ENCODE data around the gene FUT7. TPM values are rescaled to one million over a fixed set of nuclear protein-coding genes. Genes with fewer than 3 reads are reported as not detected.

FUT7 gene
- total RNA-seq (2021; ENCODE audit: unreplicated experiment) (not detected), Bru-seq, nascent RNA (not detected), BruChase-seq, experiment 1, labeled RNA remaining after a 6-hour chase (percentile 31 among the genes with signal in this experiment), BruChase-seq, experiment 2, labeled RNA remaining after a 2-hour chase (percentile 23 among the genes with signal in this experiment)
- polyA plus RNA-seq (2012), result not detected in 2 replicates
- long read RNA-seq, result 0 reads

- no peak within 1 kb of the TSS for H3K9ac ChIP-seq (ENCODE audit: low read length)
- no peaks in the 10 kb centered on the region for H3K36me3 ChIP-seq (ENCODE audit: control insufficient read depth in 1 of 2, insufficient read depth in 2 of 2, low read length in 2 of 2)
- no peak within 1 kb of the TSS for H3K4me3 ChIP-seq (replicated peaks in 1 of 2; ENCODE audit: low read depth in 1 of 2, low read length in 2 of 2)
- CTCF ChIA-PET, result interaction anchor here (0.8 kb wide), 2 partner anchors 84 to 190 kb away, joined by 3 to 4 read pairs; partner anchors contain the start of gene AJM1
- TF ChIP-seq POLR2AphosphoS5 (IDR thresholded peaks at IDR 0.05; ENCODE audit: low read depth, low read length) (no peak), ZNF274 (IDR thresholded peaks at IDR 0.05; ENCODE audit: low read depth, low read length) (no peak), REST (IDR thresholded peaks at IDR 0.05; ENCODE audit: low read depth) (no peak), ELF1 (IDR thresholded peaks at IDR 0.05; ENCODE audit: borderline replicate concordance, low read depth) (no peak), TCF7L2 (IDR thresholded peaks at IDR 0.05; ENCODE audit: borderline replicate concordance, extremely low read depth, insufficient read depth, insufficient read length) (no peak), CBX3 (IDR thresholded peaks at IDR 0.05; ENCODE audit: low read depth) (no peak), EGR1 (IDR thresholded peaks at IDR 0.05; ENCODE audit: low read depth) (no peak), EZH2phosphoT487 (IDR thresholded peaks at IDR 0.05; ENCODE audit: borderline replicate concordance) (no peak), SIN3A (IDR thresholded peaks at IDR 0.05; ENCODE audit: low read depth) (no peak), CEBPB (IDR thresholded peaks at IDR 0.05; ENCODE audit: low read depth) (no peak), FOSL1 (IDR thresholded peaks at IDR 0.05; ENCODE audit: low read depth) (no peak), POLR2A (IDR thresholded peaks at IDR 0.05; ENCODE audit: borderline replicate concordance, extremely low read depth, insufficient read depth, insufficient read length) (no peak), RAD21 (IDR thresholded peaks at IDR 0.05; ENCODE audit: low read depth) (no peak), JUND (IDR thresholded peaks at IDR 0.05) (no peak), YY1 (IDR thresholded peaks at IDR 0.05; ENCODE audit: extremely low read depth, insufficient replicate concordance, low read depth, low read length) (no peak), ATF3 (IDR thresholded peaks at IDR 0.05) (no peak), CTCF (IDR thresholded peaks at IDR 0.05 in 2 of 3, conservative IDR thresholded peaks at IDR 0.05 in 1 of 3; ENCODE audit: borderline replicate concordance in 1 of 3, insufficient read depth in 1 of 3, low read depth in 2 of 3, low read length in 2 of 3) (no peak), SP1 (IDR thresholded peaks at IDR 0.05; ENCODE audit: low read depth) (no peak), SRF (IDR thresholded peaks at IDR 0.05; ENCODE audit: low read depth) (no peak), ZFX (IDR thresholded peaks at IDR 0.05) (no peak)
- H2AFZ ChIP-seq (ENCODE audit: low read depth, low read length, poor library complexity, severe bottlenecking), result no peak within 1 kb of the TSS
- H3K27ac ChIP-seq (ENCODE audit: low read depth, low read length), result no peak within 1 kb of the TSS
- RAD21 ChIA-PET (ENCODE audit: low non-redundant PET in 1 of 2, low total read pairs in 2 of 2, uncharacterized antibody in 2 of 2, unreplicated experiment in 2 of 2), result interaction anchor here in 1 of 2 experiments (0.7 kb wide), 1 partner anchor 15 kb away, joined by 5 read pairs; no protein-coding TSS in a partner anchor
- no peaks in the 10 kb centered on the region for H3K9me2 ChIP-seq (ENCODE audit: insufficient read depth)
- no peak within 1 kb of the TSS for H3K4me2 ChIP-seq (ENCODE audit: low read length)
- intact Hi-C loops (cut with micrococcal nuclease), result no loop called here
- BruUV-seq (replicated peaks), result no TSS peak
- ATAC-seq (no peak), DNase-seq (ENCODE audit: low read depth, low spot score) (no peak)
- no peaks in the 10 kb centered on the region for H4K20me1 ChIP-seq (ENCODE audit: insufficient read depth)
- peaks cover 19 to 41% of the 10 kb centered on the region in 2 experiments for H3K4me1 ChIP-seq (ENCODE audit: control insufficient read depth in 1 of 2, insufficient read depth in 2 of 2, low read length in 2 of 2)
- no peaks in the 10 kb centered on the region for H3K9me3 ChIP-seq (ENCODE audit: control insufficient read depth in 1 of 2, insufficient read depth in 1 of 2, low read depth in 1 of 2, low read length in 2 of 2)
- no peaks in the 10 kb centered on the region for H3K27me3 ChIP-seq (ENCODE audit: insufficient read depth, low read length)
- peaks cover 6% of the 10 kb centered on the region; the same call in 1 of the 2 replicates for H3K79me2 ChIP-seq (ENCODE audit: insufficient read depth, low read length)
- POLR2A ChIA-PET, result no interaction called here
Observed at GRCh38 chr9:137031904-137032640, at the start of gene FUT7. Gene FUT7 (minus strand): TSS chr9:137032088. CDS start chr9:137031991, 97 bp downstream.
